22Rv1 (cell line): ENCODE results near the gene TM9SF3.
"Not testable (repeated sequence)": the region's sequence is repeated elsewhere in the genome, so short reads cannot be mapped to it uniquely, and the experiment has no call there.

Source experiments
- H3K27ac ChIP-seq: fragments of 450-650 bp; 2 replicates; pipeline ENCODE4 v1.5.1; 2017
- ZFX ChIP-seq: fragments of 450-650 bp; IDR thresholded peaks from 2 replicates; pipeline ENCODE4 v1.6.1; 2017; ENCODE audit warnings: antibody characterized with exemption, borderline replicate concordance
- TF ChIP-seq, protein P1 (sequence below): fragments of 450-650 bp; IDR thresholded peaks from 2 replicates; pipeline ENCODE4 v1.5.1; 2017; ENCODE audit warnings: mild to moderate bottlenecking

Gene TM9SF3

GRCh38 chr10:96578022-96578421, 8.8 kb downstream of the TM9SF3 start:
- TF ChIP-seq, protein P1, sequence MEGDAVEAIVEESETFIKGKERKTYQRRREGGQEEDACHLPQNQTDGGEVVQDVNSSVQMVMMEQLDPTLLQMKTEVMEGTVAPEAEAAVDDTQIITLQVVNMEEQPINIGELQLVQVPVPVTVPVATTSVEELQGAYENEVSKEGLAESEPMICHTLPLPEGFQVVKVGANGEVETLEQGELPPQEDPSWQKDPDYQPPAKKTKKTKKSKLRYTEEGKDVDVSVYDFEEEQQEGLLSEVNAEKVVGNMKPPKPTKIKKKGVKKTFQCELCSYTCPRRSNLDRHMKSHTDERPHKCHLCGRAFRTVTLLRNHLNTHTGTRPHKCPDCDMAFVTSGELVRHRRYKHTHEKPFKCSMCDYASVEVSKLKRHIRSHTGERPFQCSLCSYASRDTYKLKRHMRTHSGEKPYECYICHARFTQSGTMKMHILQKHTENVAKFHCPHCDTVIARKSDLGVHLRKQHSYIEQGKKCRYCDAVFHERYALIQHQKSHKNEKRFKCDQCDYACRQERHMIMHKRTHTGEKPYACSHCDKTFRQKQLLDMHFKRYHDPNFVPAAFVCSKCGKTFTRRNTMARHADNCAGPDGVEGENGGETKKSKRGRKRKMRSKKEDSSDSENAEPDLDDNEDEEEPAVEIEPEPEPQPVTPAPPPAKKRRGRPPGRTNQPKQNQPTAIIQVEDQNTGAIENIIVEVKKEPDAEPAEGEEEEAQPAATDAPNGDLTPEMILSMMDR: no peak
- no peak for TF ChIP-seq ZFX
- no peak overlapping the region for H3K27ac ChIP-seq

DNA sequence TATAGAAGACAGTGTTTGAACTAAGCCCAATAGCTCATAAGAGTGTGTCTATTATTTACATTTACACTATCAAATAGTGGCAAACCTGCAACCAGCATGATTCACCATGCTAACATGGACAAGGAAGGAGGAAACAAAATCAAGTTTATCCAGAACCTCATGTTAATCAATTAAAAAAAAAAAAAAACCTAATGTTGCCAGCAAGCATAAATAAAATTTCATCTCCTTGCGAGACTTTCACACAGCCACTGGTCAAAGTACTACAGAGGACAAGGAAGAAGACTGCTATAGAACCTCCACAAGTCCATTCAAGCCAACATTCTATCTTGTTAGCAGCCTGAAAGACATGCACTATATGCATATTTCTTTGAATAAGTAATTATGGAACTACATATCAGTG, 9.7 kb downstream of the TM9SF3 start:
- TF ChIP-seq, protein P1: no peak
- no peak for TF ChIP-seq ZFX
- H3K27ac ChIP-seq: peak overlapping the region; percentile 41

GRCh38 chr10:96576277-96576980, 10.4 kb downstream of the TM9SF3 start:
- TF ChIP-seq ZFX: no peak
- TF ChIP-seq, protein P1: no peak
- H3K27ac ChIP-seq: peak overlapping the region; percentile 41

GRCh38 chr10:96574564-96574963, 12.2 kb downstream of the TM9SF3 start:
- not testable (repeated sequence) for H3K27ac ChIP-seq

DNA sequence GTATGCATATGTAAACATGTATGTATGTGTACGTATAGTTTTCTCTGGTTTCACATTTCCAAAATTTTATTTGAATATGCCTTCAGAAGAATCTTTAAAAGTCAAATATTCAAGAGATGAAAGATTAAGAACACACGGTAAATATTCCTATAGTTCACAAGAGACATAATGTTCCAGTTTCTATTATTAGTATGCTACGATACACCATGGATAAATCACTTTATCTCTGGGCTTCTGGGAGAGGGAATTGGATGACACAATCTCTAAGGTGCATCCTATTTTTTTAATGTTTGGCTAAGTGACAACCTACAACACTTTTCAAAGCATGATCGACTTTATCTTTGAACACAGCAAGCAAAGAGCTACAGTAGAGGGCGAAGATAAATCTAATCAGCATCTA, 13.8 kb downstream of the TM9SF3 start:
- no peak overlapping the region for H3K27ac ChIP-seq
- no peak for TF ChIP-seq ZFX
- TF ChIP-seq, protein P1: no peak

DNA sequence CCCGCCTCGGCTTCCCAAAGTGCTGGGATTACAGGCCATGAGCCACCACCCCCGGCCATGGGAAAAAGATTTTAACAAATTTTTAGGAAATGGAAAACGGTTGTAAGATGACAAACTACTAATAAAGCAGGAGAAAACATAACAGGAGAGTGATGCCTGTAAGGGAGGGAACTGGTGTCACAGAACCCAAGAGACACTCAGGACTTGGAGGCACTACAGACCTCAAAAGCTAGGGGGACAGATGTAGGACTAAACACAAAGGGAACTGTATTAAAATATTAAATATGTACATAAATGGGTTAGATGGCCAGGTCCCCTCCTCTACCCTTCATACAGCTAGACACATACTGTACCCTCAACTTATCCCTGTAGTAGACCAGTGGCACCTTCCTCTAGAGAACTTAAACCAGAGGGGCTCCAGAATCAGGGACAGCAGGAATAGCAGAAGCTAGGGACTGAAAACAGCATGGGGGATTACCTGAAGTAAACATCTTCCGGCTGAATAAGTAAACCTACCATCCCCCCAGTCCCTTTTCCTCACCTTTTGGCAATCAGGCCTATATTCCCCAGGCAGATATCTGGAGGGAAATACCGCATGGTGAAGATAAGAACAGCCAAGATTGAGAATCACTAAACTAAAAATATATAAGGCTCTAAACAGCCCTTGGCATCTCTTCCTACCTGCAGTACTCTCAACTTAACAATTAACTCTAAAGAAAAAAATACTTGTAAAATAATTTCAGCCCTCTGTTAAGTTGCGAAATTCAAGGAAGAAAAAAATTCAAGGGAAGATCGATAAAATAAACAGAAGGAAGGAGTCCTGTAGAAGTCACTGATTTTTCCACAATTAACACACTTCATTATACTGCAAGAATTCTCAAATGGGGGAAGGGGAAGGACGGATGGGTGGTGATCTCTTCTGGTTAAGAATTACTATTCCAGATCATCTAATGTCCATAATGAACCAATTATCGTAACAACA, 15.5 kb downstream of the TM9SF3 start:
- H3K27ac ChIP-seq: no peak overlapping the region
- TF ChIP-seq, protein P1: no peak
- TF ChIP-seq ZFX: no peak

- TF ChIP-seq, protein P1: no peak
- TF ChIP-seq ZFX: no peak
- H3K27ac ChIP-seq: no peak overlapping the region
Measured at GRCh38 chr10:96570511-96570910, 16.3 kb downstream of the TM9SF3 start.
